ENCODE results near the gene CTNNA3.
"Not testable (repeated sequence)": the region's sequence is repeated elsewhere in the genome, so short reads cannot be mapped to it uniquely, and the experiment has no call there.

The CTNNA3 gene

GRCh38 chr10:67211680-67212079 lies 484.3 kb downstream of the CTNNA3 start:
- Mint-ChIP-seq H3K27ac (no peak overlapping the region), H3K4me3 (no peak overlapping the region), H3K36me3 (no peaks in the 10 kb centered on the region), H3K9me3 (ENCODE audit: low read depth) (no peaks in the 10 kb centered on the region), H3K27me3 (no peaks in the 10 kb centered on the region), H3K4me1 (ENCODE audit: low read depth) (no peaks in the 10 kb centered on the region)

- H3K27ac Mint-ChIP-seq; H3K4me1 Mint-ChIP-seq (ENCODE audit: low read depth); H3K36me3 Mint-ChIP-seq; H3K9me3 Mint-ChIP-seq (ENCODE audit: low read depth); H3K27me3 Mint-ChIP-seq; H3K4me3 Mint-ChIP-seq: not testable (repeated sequence)
These were observed 488.1 kb downstream of the CTNNA3 start for GRCh38 chr10:67207923-67208322.

GRCh38 chr10:67200913-67201564 lies 495.0 kb downstream of the CTNNA3 start:
- H3K36me3 Mint-ChIP-seq: no peaks in the 10 kb centered on the region
- no peaks in the 10 kb centered on the region for H3K9me3 Mint-ChIP-seq (ENCODE audit: low read depth)
- no peak overlapping the region for H3K4me3 Mint-ChIP-seq
- H3K27me3 Mint-ChIP-seq: no peaks in the 10 kb centered on the region
- H3K27ac Mint-ChIP-seq: no peak overlapping the region
- H3K4me1 Mint-ChIP-seq (ENCODE audit: low read depth): no peaks in the 10 kb centered on the region

- H3K4me1 Mint-ChIP-seq (ENCODE audit: low read depth): no peaks in the 10 kb centered on the region
- no peak overlapping the region for H3K27ac Mint-ChIP-seq
- no peaks in the 10 kb centered on the region for H3K27me3 Mint-ChIP-seq
- no peaks in the 10 kb centered on the region for H3K9me3 Mint-ChIP-seq (ENCODE audit: low read depth)
- H3K4me3 Mint-ChIP-seq: no peak overlapping the region
- H3K36me3 Mint-ChIP-seq: no peaks in the 10 kb centered on the region
These were observed 520.6 kb downstream of the CTNNA3 start for GRCh38 chr10:67175354-67175753.

- H3K36me3 Mint-ChIP-seq: no peaks in the 10 kb centered on the region
- peaks cover 7% of the 10 kb centered on the region for H3K9me3 Mint-ChIP-seq (ENCODE audit: low read depth)
- no peaks in the 10 kb centered on the region for H3K27me3 Mint-ChIP-seq
- no peak overlapping the region for H3K27ac Mint-ChIP-seq
- no peak overlapping the region for H3K4me3 Mint-ChIP-seq
- H3K4me1 Mint-ChIP-seq (ENCODE audit: low read depth): no peaks in the 10 kb centered on the region
These were observed 522.2 kb downstream of the CTNNA3 start for GRCh38 chr10:67173787-67174186.

- Mint-ChIP-seq H3K36me3 (no peaks in the 10 kb centered on the region), H3K4me1 (ENCODE audit: low read depth) (no peaks in the 10 kb centered on the region), H3K4me3 (no peak overlapping the region), H3K9me3 (ENCODE audit: low read depth) (peaks cover 11% of the 10 kb centered on the region), H3K27me3 (no peaks in the 10 kb centered on the region), H3K27ac (no peak overlapping the region)
These were observed 524.0 kb downstream of the CTNNA3 start for GRCh38 chr10:67171970-67172369.

GRCh38 chr10:67156239-67156638 lies 539.8 kb downstream of the CTNNA3 start:
- H3K4me3 Mint-ChIP-seq: no peak overlapping the region
- H3K27me3 Mint-ChIP-seq: peaks cover 1% of the 10 kb centered on the region
- H3K9me3 Mint-ChIP-seq (ENCODE audit: low read depth): peaks cover 8% of the 10 kb centered on the region
- no peaks in the 10 kb centered on the region for H3K4me1 Mint-ChIP-seq (ENCODE audit: low read depth)
- no peaks in the 10 kb centered on the region for H3K36me3 Mint-ChIP-seq
- no peak overlapping the region for H3K27ac Mint-ChIP-seq

GRCh38 chr10:67151471-67151870 lies 544.5 kb downstream of the CTNNA3 start:
- Mint-ChIP-seq H3K4me1 (ENCODE audit: low read depth) (no peaks in the 10 kb centered on the region), H3K9me3 (ENCODE audit: low read depth) (no peaks in the 10 kb centered on the region), H3K27me3 (peaks cover 1% of the 10 kb centered on the region), H3K27ac (no peak overlapping the region), H3K4me3 (no peak overlapping the region), H3K36me3 (no peaks in the 10 kb centered on the region)

- H3K4me1 Mint-ChIP-seq (ENCODE audit: low read depth): no peaks in the 10 kb centered on the region
- peaks cover 4% of the 10 kb centered on the region for H3K9me3 Mint-ChIP-seq (ENCODE audit: low read depth)
- no peaks in the 10 kb centered on the region for H3K27me3 Mint-ChIP-seq
- no peak overlapping the region for H3K4me3 Mint-ChIP-seq
- no peak overlapping the region for H3K27ac Mint-ChIP-seq
- H3K36me3 Mint-ChIP-seq: no peaks in the 10 kb centered on the region
These were observed 551.5 kb downstream of the CTNNA3 start for GRCh38 chr10:67144530-67144929.

GRCh38 chr10:67141300-67141699 lies 554.7 kb downstream of the CTNNA3 start:
- no peak overlapping the region for H3K4me3 Mint-ChIP-seq
- H3K27me3 Mint-ChIP-seq: no peaks in the 10 kb centered on the region
- no peak overlapping the region for H3K27ac Mint-ChIP-seq
- peaks cover 4% of the 10 kb centered on the region for H3K9me3 Mint-ChIP-seq (ENCODE audit: low read depth)
- no peaks in the 10 kb centered on the region for H3K4me1 Mint-ChIP-seq (ENCODE audit: low read depth)
- H3K36me3 Mint-ChIP-seq: no peaks in the 10 kb centered on the region

GRCh38 chr10:67140641-67141040 lies 555.4 kb downstream of the CTNNA3 start:
- no peak overlapping the region for H3K4me3 Mint-ChIP-seq
- no peak overlapping the region for H3K27ac Mint-ChIP-seq
- no peaks in the 10 kb centered on the region for H3K27me3 Mint-ChIP-seq
- H3K36me3 Mint-ChIP-seq: no peaks in the 10 kb centered on the region
- H3K4me1 Mint-ChIP-seq (ENCODE audit: low read depth): no peaks in the 10 kb centered on the region
- H3K9me3 Mint-ChIP-seq (ENCODE audit: low read depth): peaks cover 4% of the 10 kb centered on the region

GRCh38 chr10:67127441-67127840 lies 568.6 kb downstream of the CTNNA3 start:
- no peak overlapping the region for H3K4me3 Mint-ChIP-seq

GRCh38 chr10:67119651-67120050 lies 576.3 kb downstream of the CTNNA3 start:
- Mint-ChIP-seq H3K27me3 (peaks cover 1% of the 10 kb centered on the region), H3K4me3 (no peak overlapping the region), H3K27ac (no peak overlapping the region), H3K4me1 (ENCODE audit: low read depth) (no peaks in the 10 kb centered on the region), H3K36me3 (no peaks in the 10 kb centered on the region), H3K9me3 (ENCODE audit: low read depth) (no peaks in the 10 kb centered on the region)

More at GRCh38 chr10:67127441-67127840, 568.6 kb downstream of the CTNNA3 start:
- H3K27ac Mint-ChIP-seq: no peak overlapping the region
- H3K36me3 Mint-ChIP-seq: no peaks in the 10 kb centered on the region
- H3K27me3 Mint-ChIP-seq: no peaks in the 10 kb centered on the region
- no peaks in the 10 kb centered on the region for H3K4me1 Mint-ChIP-seq (ENCODE audit: low read depth)
- no peaks in the 10 kb centered on the region for H3K9me3 Mint-ChIP-seq (ENCODE audit: low read depth)

GRCh38 chr10:67115972-67116371 lies 580.0 kb downstream of the CTNNA3 start:
- H3K27me3 Mint-ChIP-seq: peaks cover 1% of the 10 kb centered on the region
- no peak overlapping the region for H3K27ac Mint-ChIP-seq
- H3K4me1 Mint-ChIP-seq (ENCODE audit: low read depth): no peaks in the 10 kb centered on the region
- no peaks in the 10 kb centered on the region for H3K9me3 Mint-ChIP-seq (ENCODE audit: low read depth)
- no peaks in the 10 kb centered on the region for H3K36me3 Mint-ChIP-seq
- no peak overlapping the region for H3K4me3 Mint-ChIP-seq

GRCh38 chr10:67114945-67115344 lies 581.0 kb downstream of the CTNNA3 start:
- H3K27ac Mint-ChIP-seq: no peak overlapping the region
- H3K9me3 Mint-ChIP-seq (ENCODE audit: low read depth): no peaks in the 10 kb centered on the region
- H3K4me3 Mint-ChIP-seq: no peak overlapping the region
- H3K36me3 Mint-ChIP-seq: no peaks in the 10 kb centered on the region
- H3K27me3 Mint-ChIP-seq: peaks cover 1% of the 10 kb centered on the region
- no peaks in the 10 kb centered on the region for H3K4me1 Mint-ChIP-seq (ENCODE audit: low read depth)

GRCh38 chr10:67112765-67113164 lies 583.2 kb downstream of the CTNNA3 start:
- Mint-ChIP-seq H3K9me3 (ENCODE audit: low read depth) (no peaks in the 10 kb centered on the region), H3K27me3 (peaks cover 1% of the 10 kb centered on the region), H3K4me1 (ENCODE audit: low read depth) (no peaks in the 10 kb centered on the region), H3K36me3 (no peaks in the 10 kb centered on the region), H3K27ac (no peak overlapping the region), H3K4me3 (no peak overlapping the region)
